Measurements from ENCODE around the gene KCNQ5.

KCNQ5 gene

GRCh38 chr6:72811971-72812421 lies 190.1 kb downstream of the KCNQ5 start:
- DNase-seq, result no peak

GRCh38 chr6:72813807-72814596 lies 192.1 kb downstream of the KCNQ5 start:
- DNase-seq, result no peak

GRCh38 chr6:72816022-72816421 lies 194.2 kb downstream of the KCNQ5 start:
- no peak for DNase-seq

DNA sequence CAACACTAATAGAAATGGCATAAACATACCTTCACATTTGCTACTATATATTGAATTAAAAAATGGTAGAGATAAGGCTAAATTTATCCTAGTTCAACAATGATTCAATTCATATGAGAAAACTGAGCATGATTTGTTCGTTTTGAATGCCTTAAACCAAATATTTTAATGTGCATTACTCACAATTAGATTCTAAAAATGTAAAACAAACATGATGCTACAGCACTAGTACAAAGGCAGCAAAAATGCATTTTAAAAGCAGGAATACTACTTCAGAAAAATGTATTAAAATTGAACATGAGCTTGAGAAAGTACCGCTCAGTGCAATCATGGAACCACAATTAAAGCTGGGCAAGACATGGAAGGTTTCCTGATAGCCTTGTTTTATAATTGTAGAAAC lies 195.3 kb downstream of the KCNQ5 start:
- DNase-seq, result no peak

GRCh38 chr6:72819609-72820008 lies 197.7 kb downstream of the KCNQ5 start:
- DNase-seq, result no peak

DNA sequence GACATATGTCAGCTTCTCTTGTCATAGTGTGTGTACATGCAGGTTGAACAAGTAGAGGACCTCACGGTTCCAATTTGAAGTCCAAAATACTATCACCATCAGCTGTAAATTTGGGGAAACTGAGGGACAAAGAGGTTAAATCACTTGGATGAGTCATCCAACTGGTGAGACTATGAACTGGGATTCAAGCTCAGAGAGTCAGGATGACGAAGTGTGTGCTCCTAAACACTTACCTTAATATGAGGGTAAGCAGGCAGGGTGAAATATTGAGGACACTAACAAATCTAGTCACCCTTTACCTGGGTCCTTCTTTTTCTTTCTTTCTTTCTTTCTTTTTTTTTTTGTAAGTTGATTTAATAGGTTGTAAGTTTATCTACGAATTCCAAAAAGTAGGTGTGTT lies 198.3 kb downstream of the KCNQ5 start:
- no peak for DNase-seq

- no peak for DNase-seq
Observed at GRCh38 chr6:72820906-72821305, 199.0 kb downstream of the KCNQ5 start.

DNA sequence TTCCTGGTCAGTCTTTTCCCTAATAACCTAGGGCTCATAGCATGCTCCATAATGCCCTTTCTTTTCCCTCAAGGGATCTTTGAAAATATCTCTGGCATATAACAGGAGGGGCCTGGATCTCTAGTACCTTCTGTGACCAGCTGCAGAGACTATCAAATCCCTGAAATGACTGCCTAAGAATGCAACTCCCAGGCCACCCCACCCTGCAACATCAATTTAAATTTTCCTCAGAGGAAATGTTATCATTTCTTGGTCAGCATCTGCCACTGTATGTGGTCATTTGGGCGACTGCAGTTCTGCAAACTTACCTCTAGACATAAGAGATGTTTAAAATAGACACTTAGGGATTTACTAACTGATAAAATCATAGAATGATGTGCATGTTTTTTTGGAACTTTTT lies 200.2 kb downstream of the KCNQ5 start:
- no peak for DNase-seq

- no peak for DNase-seq
Observed at GRCh38 chr6:72822691-72823090, 200.8 kb downstream of the KCNQ5 start.

GRCh38 chr6:72824833-72825232 lies 203.0 kb downstream of the KCNQ5 start:
- no peak for DNase-seq

DNA sequence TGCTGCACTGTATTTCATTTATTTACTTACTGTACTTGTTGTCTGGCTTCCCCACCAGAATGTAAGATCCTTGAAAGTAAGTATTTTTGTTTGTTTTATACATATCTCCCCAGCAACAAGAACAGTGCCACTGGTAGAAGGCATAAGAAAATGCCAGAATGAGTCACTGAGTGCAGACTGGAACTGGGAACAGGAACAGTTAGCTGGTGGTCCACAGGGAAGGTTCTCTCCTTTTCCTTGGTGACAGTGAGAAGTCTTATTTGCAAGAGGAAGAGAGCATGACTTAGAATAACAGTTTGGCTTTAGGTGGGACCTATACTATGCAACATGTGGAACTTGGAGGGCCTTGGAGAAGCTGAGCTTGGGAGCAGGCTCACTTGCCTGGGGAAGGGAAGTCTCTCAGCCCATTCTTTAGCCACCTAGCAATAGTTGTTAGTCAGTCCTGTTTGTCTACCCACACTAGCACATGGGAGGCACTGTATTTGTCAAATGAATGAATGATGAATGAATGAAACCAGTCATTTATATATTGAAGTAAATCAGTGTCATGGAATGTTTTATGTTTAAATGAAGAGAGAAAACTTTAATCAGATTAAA lies 203.5 kb downstream of the KCNQ5 start:
- DNase-seq, result no peak

GRCh38 chr6:72826037-72826436 lies 204.2 kb downstream of the KCNQ5 start:
- DNase-seq, result no peak

DNA sequence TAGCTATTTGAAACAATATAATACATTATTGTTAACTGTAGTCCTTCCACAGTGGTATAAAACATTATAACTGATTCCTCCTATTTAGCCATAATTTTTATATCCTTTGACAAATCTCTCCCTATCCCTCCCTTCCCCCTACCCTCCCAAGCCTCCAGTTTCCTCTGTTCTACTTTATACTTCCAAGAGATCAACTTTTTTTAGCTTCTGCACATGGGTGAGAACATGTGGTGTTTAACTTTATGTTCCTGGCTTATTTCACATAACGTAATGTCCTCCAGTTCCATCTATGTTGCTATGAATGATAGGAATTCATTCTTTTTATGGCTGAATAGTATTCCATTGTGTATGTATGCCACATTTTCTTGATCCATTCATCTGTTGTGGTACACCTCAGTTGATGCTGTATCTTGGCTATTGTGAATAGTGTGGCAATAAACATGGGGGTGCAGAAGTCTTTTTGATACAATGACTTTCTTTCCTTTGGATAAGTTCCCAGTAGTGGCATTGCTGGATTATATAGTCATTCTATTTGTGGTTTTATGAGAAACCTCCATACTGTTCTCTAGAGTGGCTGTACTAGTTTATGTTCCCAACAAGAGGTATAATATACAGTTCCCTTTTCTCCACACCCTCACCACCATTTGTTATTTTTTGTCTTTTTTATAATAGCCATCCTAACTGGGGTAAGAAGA lies 205.0 kb downstream of the KCNQ5 start:
- DNase-seq, result no peak

DNA sequence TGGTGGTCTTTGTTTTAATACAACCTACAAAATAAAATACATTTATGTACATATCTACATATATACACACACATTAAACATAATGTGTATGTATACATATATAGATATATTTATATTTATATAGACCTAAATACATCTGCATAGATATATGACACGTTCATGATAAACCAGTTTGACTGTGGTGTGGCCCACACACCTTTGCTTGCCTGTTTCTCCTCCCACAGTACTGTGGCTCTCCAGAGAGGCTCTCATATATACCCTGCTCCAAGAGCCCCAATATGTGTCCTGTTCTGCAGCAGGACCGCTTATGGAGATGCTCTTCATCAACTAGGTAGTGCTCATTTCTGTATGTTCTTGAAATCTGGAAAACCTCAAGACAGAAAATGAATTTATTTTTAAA lies 207.0 kb downstream of the KCNQ5 start:
- DNase-seq, result no peak

DNA sequence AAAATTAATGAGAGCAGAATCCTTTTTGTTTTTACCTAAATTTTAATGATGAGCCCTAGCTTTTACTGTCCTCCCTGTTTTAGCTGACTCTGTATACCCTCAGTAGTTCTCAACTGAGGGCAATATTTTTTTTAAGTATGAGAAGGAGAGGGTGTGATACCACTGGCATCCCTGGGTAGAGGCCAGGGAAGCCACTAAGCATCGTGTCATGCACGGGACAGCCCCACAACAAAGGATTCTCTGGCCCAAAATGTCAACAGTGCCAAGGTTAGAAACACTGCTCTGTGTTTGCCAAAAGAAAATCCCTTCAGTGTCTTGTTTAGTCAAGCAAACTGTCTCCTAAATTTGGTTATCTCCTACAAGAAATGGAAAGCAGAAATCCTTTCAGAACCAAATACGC lies 210.4 kb downstream of the KCNQ5 start:
- no peak for DNase-seq

- DNase-seq, result no peak
Observed at GRCh38 chr6:72835749-72836148, 213.9 kb downstream of the KCNQ5 start.

DNA sequence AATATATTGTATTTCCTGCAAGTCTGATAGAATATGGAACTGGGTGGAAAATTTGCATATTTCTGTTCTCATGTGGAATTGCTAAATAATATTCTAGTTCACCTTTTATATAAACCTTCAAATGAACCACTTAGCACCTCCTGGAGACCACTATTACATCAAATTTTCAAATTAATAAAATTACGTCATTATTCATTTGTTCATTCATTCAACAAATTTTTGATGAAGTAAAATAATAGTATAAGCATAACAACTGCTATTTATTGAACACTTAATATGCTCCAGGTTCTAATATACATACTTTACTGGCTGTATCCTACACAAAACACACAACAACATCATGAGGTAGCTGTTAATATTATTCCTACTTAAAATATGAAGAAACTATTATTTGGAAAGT lies 215.1 kb downstream of the KCNQ5 start:
- no peak for DNase-seq

- no peak for DNase-seq
Observed at GRCh38 chr6:72841195-72841594, 219.3 kb downstream of the KCNQ5 start.

DNA sequence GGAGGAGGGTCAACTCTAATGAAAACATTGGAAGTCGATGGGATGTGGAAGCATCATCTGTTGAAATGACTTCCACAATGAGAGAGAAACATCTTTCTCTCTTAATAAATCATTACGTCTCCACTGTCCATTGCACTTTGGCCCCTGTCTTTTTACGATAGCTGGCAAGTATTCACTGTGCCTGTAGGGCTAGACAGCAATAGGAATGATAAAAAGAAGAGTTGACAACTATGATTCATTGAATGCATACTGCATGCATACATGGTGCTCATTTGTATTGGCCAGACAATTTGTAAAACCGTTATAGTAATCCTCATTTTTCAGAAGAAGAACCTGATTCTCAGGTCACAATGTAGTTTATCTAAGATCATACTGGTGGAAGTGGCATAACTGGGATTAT lies 220.3 kb downstream of the KCNQ5 start:
- DNase-seq, result no peak

DNA sequence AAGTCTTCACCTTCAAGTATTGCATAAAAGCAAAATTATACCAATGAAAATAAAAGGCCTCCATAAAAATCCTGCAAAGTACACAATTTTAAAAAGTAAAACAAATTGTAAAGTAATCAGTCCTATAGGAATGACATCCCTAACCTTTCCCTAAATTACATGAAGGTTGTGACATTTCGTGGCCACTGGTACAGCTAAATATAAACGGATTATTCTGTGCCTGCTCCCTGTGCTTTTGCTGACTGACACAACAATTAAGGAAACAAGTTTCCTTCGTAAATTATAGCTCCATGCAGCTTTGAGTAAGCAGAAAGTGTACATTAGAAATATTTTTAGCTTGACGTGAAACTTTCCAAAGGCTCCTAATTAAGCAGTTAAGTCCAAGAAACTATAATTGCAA lies 222.8 kb downstream of the KCNQ5 start:
- no peak for DNase-seq

DNA sequence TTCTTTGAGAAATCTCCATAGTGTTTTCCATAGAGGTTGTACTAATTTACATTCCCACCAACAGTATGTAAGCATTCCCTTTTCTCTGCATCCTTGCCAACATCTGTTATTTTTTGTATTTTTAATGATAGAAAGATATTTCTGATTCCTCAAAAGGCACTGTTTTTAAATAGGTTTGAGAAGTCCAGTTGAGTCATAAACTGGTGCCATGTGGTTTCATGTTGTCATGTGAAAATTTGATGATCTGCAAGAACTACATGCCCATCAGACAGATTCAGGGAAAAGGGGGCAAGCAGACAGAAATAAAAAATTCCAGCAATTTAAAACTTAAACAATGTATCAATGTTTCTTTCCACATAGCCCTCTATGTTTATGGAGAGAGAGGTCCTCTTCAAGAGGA lies 227.5 kb downstream of the KCNQ5 start:
- DNase-seq, result no peak

DNA sequence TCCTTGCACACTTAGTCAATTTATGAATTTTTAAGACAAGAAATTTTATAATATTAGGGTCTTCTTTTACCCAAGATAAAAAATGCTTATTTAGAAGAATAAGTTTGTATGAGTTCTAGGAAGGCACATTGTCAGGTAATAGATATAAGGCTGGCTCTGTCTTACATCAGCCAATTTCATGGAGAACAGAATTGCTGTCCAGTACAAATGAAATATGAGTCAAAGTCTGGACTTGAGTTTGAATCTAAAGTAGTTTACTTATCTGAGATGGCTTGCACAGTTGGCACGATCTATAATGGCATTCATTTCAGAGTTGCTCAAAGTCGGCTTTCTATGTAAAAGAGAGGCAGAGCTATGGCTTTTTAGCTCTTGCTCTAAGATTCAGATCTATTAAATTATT lies 228.2 kb downstream of the KCNQ5 start:
- DNase-seq, result no peak

GRCh38 chr6:72850469-72850868 lies 228.6 kb downstream of the KCNQ5 start:
- no peak for DNase-seq

GRCh38 chr6:72855471-72855870 lies 233.6 kb downstream of the KCNQ5 start:
- DNase-seq, result no peak

All from CD4-positive, alpha-beta T cell treated with Interleukin-4 for 1 hour (primary cell).